ENCODE results near the gene MS4A15. TPM values are rescaled to one million over a fixed set of nuclear protein-coding genes. Genes with fewer than 3 reads are reported as not detected.

MS4A15 gene
- total and polyA plus RNA-seq, 10 of the 15 experiments (the other 5 are each of a cell fraction or from before 2014, with no cell fraction given): 0.05 to 0.84 (median 0.45) TPM

DNA sequence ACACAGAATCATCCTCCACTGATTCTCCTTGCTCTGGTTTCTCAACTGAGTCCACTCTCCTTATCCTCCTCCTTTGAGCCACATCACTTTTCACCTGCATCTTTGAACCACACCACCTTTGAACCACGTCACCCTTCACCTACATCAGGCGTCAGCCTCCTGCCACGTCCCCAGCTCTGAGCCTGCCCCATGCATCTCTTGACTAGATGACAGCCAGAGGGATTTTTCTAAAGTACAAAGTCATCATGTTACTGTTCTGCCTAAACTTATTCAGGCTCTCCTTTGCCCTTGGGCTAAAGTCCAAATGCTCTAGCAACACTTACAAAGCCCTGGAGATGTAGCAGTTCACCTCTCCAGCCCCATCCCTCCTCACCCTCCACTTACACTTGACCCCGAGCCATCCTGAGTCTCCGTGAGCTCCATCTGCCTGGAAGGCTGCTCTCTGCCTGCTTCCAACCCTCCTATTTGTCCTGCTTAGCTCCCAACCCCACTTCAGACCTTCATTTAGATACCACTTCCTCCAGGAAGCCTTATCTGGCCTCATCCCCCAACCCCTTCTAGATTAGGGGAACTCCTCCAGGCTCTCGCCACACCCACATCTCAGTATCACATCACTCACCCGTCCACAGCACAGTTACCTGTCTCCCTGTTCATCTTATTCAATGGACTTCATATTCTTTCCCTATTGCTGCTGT is 24.8 kb downstream of the MS4A15 start:
- no peaks in the 10 kb centered on the region for H3K9me3 ChIP-seq (replicated peaks; ENCODE audit: control insufficient read depth, insufficient read depth, low read length)
- POLR2A ChIA-PET: no interaction called here
- H3K9ac ChIP-seq (ENCODE audit: control insufficient read depth, insufficient read depth, low read length): no peak overlapping the region
- H3K4me2 ChIP-seq (ENCODE audit: control insufficient read depth, insufficient read depth): no peak overlapping the region
- no peaks in the 10 kb centered on the region for H4K20me1 ChIP-seq (ENCODE audit: control insufficient read depth, insufficient read depth)
- RAD21 ChIA-PET (ENCODE audit: unreplicated experiment): interaction anchor here (1.0 to 1.9 kb wide), 6 partner anchors 10 to 51 kb away, joined by 3 to 6 read pairs (median 3); no protein-coding TSS in a partner anchor
- no peaks in the 10 kb centered on the region for H3K36me3 ChIP-seq (ENCODE audit: control insufficient read depth in 2 of 2, insufficient read depth in 2 of 2, low read length in 1 of 2)
- no peak overlapping the region for H3K4me3 ChIP-seq
- no TSS peak for BruUV-seq (replicated peaks)
- FAIRE-seq (no peak), DNase-seq (ENCODE audit: low read depth, low spot score) (no peak), ATAC-seq (peak; percentile 77)
- no peak overlapping the region for H3K27ac ChIP-seq (ENCODE audit: control insufficient read depth, insufficient read depth)
- H3K79me2 ChIP-seq (ENCODE audit: control insufficient read depth, insufficient read depth, low read length): no peaks in the 10 kb centered on the region
- in situ Hi-C loops (cut with MboI): no loop called here
- H3K4me1 ChIP-seq (ENCODE audit: control insufficient read depth, insufficient read depth, low read length): peaks cover 7% of the 10 kb centered on the region
- H3K27me3 ChIP-seq (replicated peaks in 1 of 2; ENCODE audit: control insufficient read depth in 2 of 2, insufficient read depth in 2 of 2, low read length in 1 of 2): no peaks in the 10 kb centered on the region
- intact Hi-C loops (cut with micrococcal nuclease; ENCODE audit: unreplicated experiment): no loop called here
- SMC1A ChIA-PET (ENCODE audit: uncharacterized antibody, unreplicated experiment): interaction anchor here (7.6 to 12.5 kb wide), 3 partner anchors 18 to 107 kb away, joined by 46 to 143 read pairs (median 49); no protein-coding TSS in a partner anchor
- CTCF ChIA-PET: interaction anchor here (0.6 to 9.3 kb wide), 6 partner anchors 11 to 118 kb away, joined by 3 to 184 read pairs (median 16); no protein-coding TSS in a partner anchor
- peak overlapping the region; percentile 32 for H2AFZ ChIP-seq (ENCODE audit: control insufficient read depth, low read depth, low read length)
- TF ChIP-seq WRNIP1 (IDR thresholded peaks at IDR 0.05; ENCODE audit: borderline replicate concordance, low read depth, low read length) (no peak), KAT2A (conservative IDR thresholded peaks at IDR 0.05; ENCODE audit: control insufficient read depth, low read depth, low read length) (no peak), CBX5 (IDR thresholded peaks at IDR 0.05; ENCODE audit: low read depth) (no peak), SRF (IDR thresholded peaks at IDR 0.05; ENCODE audit: low read depth in 2 of 2, low read length in 2 of 2) (0 out of 4 replicates have a peak, but pooled peaks of 1 of the 2 experiments have one; percentile 25)
- 27% methylated on average over 7 of the region's 7 CpGs for WGBS (ENCODE audit: insufficient coverage, insufficient replicate concordance, low lambda C conversion rate, missing lambda C conversion rate)

DNA sequence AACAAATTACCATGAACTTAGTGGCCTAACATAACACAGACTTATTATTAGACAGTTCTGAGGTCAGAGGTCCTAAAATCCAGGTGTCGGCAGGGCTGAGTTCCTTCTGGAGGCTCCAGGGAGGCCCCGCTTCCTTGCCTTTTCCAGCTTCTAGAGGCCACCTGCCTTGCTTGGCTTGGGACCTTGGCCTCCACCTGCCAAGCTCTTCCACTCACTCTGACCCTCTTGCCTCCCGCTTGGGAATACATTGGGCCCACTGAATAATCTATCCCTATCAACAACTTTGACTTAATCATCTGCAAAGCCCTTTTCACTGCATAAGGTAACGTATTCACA is 25.3 kb downstream of the MS4A15 start:
- no peaks in the 10 kb centered on the region for H3K27me3 ChIP-seq (replicated peaks in 1 of 2; ENCODE audit: control insufficient read depth in 2 of 2, insufficient read depth in 2 of 2, low read length in 1 of 2)
- no peaks in the 10 kb centered on the region for H3K79me2 ChIP-seq (ENCODE audit: control insufficient read depth, insufficient read depth, low read length)
- ChIA-PET POLR2A (interaction anchor here (0.7 kb wide), 1 partner anchor 41 kb away, joined by 3 read pairs; no protein-coding TSS in a partner anchor), CTCF (interaction anchor here (0.6 to 9.3 kb wide), 5 partner anchors 17 to 118 kb away, joined by 4 to 184 read pairs (median 27); no protein-coding TSS in a partner anchor), SMC1A (ENCODE audit: uncharacterized antibody, unreplicated experiment) (interaction anchor here (1.1 to 12.5 kb wide), 3 partner anchors 18 to 48 kb away, joined by 3 to 143 read pairs (median 49); no protein-coding TSS in a partner anchor), RAD21 (ENCODE audit: unreplicated experiment) (interaction anchor here (1.1 to 1.5 kb wide), 4 partner anchors 17 to 50 kb away, joined by 3 to 6 read pairs (median 3); no protein-coding TSS in a partner anchor)
- TF ChIP-seq SIN3A (IDR thresholded peaks at IDR 0.05; ENCODE audit: low read depth, low read length) (no peak), CREB1 (IDR thresholded peaks at IDR 0.05; ENCODE audit: low read depth) (no peak)
- TF ChIP-seq, protein P1, sequence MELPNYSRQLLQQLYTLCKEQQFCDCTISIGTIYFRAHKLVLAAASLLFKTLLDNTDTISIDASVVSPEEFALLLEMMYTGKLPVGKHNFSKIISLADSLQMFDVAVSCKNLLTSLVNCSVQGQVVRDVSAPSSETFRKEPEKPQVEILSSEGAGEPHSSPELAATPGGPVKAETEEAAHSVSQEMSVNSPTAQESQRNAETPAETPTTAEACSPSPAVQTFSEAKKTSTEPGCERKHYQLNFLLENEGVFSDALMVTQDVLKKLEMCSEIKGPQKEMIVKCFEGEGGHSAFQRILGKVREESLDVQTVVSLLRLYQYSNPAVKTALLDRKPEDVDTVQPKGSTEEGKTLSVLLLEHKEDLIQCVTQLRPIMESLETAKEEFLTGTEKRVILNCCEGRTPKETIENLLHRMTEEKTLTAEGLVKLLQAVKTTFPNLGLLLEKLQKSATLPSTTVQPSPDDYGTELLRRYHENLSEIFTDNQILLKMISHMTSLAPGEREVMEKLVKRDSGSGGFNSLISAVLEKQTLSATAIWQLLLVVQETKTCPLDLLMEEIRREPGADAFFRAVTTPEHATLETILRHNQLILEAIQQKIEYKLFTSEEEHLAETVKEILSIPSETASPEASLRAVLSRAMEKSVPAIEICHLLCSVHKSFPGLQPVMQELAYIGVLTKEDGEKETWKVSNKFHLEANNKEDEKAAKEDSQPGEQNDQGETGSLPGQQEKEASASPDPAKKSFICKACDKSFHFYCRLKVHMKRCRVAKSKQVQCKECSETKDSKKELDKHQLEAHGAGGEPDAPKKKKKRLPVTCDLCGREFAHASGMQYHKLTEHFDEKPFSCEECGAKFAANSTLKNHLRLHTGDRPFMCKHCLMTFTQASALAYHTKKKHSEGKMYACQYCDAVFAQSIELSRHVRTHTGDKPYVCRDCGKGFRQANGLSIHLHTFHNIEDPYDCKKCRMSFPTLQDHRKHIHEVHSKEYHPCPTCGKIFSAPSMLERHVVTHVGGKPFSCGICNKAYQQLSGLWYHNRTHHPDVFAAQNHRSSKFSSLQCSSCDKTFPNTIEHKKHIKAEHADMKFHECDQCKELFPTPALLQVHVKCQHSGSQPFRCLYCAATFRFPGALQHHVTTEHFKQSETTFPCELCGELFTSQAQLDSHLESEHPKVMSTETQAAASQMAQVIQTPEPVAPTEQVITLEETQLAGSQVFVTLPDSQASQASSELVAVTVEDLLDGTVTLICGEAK (IDR thresholded peaks at IDR 0.05; ENCODE audit: borderline replicate concordance): no peak
- TF ChIP-seq, protein P2, sequence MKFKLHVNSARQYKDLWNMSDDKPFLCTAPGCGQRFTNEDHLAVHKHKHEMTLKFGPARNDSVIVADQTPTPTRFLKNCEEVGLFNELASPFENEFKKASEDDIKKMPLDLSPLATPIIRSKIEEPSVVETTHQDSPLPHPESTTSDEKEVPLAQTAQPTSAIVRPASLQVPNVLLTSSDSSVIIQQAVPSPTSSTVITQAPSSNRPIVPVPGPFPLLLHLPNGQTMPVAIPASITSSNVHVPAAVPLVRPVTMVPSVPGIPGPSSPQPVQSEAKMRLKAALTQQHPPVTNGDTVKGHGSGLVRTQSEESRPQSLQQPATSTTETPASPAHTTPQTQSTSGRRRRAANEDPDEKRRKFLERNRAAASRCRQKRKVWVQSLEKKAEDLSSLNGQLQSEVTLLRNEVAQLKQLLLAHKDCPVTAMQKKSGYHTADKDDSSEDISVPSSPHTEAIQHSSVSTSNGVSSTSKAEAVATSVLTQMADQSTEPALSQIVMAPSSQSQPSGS (IDR thresholded peaks at IDR 0.05; ENCODE audit: low read length): no peak
- no peaks in the 10 kb centered on the region for H3K9me3 ChIP-seq (replicated peaks; ENCODE audit: control insufficient read depth, insufficient read depth, low read length)
- H3K27ac ChIP-seq (ENCODE audit: control insufficient read depth, insufficient read depth): no peak overlapping the region
- in situ Hi-C loops (cut with MboI) (no loop called here), intact Hi-C loops (cut with micrococcal nuclease; ENCODE audit: unreplicated experiment) (no loop called here)
- no peaks in the 10 kb centered on the region for H4K20me1 ChIP-seq (ENCODE audit: control insufficient read depth, insufficient read depth)
- no peak for DNase-seq (ENCODE audit: low read depth, low spot score)
- H3K9ac ChIP-seq (ENCODE audit: control insufficient read depth, insufficient read depth, low read length): no peak overlapping the region
- H2AFZ ChIP-seq (ENCODE audit: control insufficient read depth, low read depth, low read length): no peak overlapping the region
- no peaks in the 10 kb centered on the region for H3K36me3 ChIP-seq (ENCODE audit: control insufficient read depth in 2 of 2, insufficient read depth in 2 of 2, low read length in 1 of 2)
- H3K4me3 ChIP-seq: no peak overlapping the region
- FAIRE-seq: no peak
- 63% methylated on average over 4 of the region's 4 CpGs for WGBS (ENCODE audit: insufficient coverage, insufficient replicate concordance, low lambda C conversion rate, missing lambda C conversion rate)
- peaks cover 7% of the 10 kb centered on the region for H3K4me1 ChIP-seq (ENCODE audit: control insufficient read depth, insufficient read depth, low read length)
- ATAC-seq: no peak
- no peak overlapping the region for H3K4me2 ChIP-seq (ENCODE audit: control insufficient read depth, insufficient read depth)
- BruUV-seq (replicated peaks): no TSS peak

All from GM12878 (cell line).